ENCODE measurements around the gene ITK. TPM values are rescaled to one million over a fixed set of nuclear protein-coding genes. Genes with fewer than 3 reads are reported as not detected.

ITK gene
- total and polyA plus RNA-seq, 12 donors, result 0.09 to 4.7 (median 0.68) TPM; not detected in 1

- no peaks in the 10 kb centered on the region for H3K36me3 ChIP-seq
- DNase-seq, result no peak
- H3K27ac ChIP-seq, result no peak overlapping the region
- ATAC-seq, result no peak
- H3K4me3 ChIP-seq, result no peak overlapping the region
- intact Hi-C loops (cut with DNase I), result no loop called here
- H3K9me3 ChIP-seq, result no peaks in the 10 kb centered on the region
- TF ChIP-seq, protein P1, sequence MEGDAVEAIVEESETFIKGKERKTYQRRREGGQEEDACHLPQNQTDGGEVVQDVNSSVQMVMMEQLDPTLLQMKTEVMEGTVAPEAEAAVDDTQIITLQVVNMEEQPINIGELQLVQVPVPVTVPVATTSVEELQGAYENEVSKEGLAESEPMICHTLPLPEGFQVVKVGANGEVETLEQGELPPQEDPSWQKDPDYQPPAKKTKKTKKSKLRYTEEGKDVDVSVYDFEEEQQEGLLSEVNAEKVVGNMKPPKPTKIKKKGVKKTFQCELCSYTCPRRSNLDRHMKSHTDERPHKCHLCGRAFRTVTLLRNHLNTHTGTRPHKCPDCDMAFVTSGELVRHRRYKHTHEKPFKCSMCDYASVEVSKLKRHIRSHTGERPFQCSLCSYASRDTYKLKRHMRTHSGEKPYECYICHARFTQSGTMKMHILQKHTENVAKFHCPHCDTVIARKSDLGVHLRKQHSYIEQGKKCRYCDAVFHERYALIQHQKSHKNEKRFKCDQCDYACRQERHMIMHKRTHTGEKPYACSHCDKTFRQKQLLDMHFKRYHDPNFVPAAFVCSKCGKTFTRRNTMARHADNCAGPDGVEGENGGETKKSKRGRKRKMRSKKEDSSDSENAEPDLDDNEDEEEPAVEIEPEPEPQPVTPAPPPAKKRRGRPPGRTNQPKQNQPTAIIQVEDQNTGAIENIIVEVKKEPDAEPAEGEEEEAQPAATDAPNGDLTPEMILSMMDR (IDR thresholded peaks at IDR 0.05), result no peak
- H3K4me1 ChIP-seq, result peaks cover 0 to 5% (median 0%) of the 10 kb centered on the region in 9 donors
- 48 to 52% methylated on average over 5 of the region's 5 CpGs for WGBS, 2 donors
- H3K27me3 ChIP-seq, result peaks cover 0 to 39% (median 21%) of the 10 kb centered on the region in 7 donors
These were observed 17.8 kb downstream of the ITK start for GRCh38 chr5:157198277-157198986.

GRCh38 chr5:157201857-157202256, 21.2 kb downstream of the ITK start:
- Histone ChIP-seq H3K36me3 (no peaks in the 10 kb centered on the region), H3K4me3 (no peak overlapping the region), H3K9me3 (no peaks in the 10 kb centered on the region), H3K27me3 (peaks cover 0 to 32% (median 16%) of the 10 kb centered on the region in 7 donors), H3K27ac (no peak overlapping the region), H3K4me1 (peaks cover 0 to 5% (median 0%) of the 10 kb centered on the region in 9 donors)
- intact Hi-C loops (cut with DNase I), result no loop called here
- DNase-seq (no peak), ATAC-seq (no peak)
- TF ChIP-seq, protein P1 (IDR thresholded peaks at IDR 0.05), result no peak
- 78 to 85% methylated on average over 4 of the region's 4 CpGs for WGBS, 2 donors

- no peak for ATAC-seq
- H3K27me3 ChIP-seq, result peaks cover 0 to 21% (median 13%) of the 10 kb centered on the region in 7 donors
These were observed 22.8 kb downstream of the ITK start for GRCh38 chr5:157203417-157203816.

GRCh38 chr5:157204765-157205164, 24.1 kb downstream of the ITK start:
- H3K4me3 ChIP-seq, result no peak overlapping the region
- intact Hi-C loops (cut with DNase I), result no loop called here
- H3K4me1 ChIP-seq, result no peaks in the 10 kb centered on the region
- ATAC-seq, result no peak
- H3K9me3 ChIP-seq, result no peaks in the 10 kb centered on the region
- TF ChIP-seq, protein P1 (IDR thresholded peaks at IDR 0.05), result no peak
- no peak for DNase-seq
- H3K36me3 ChIP-seq, result no peaks in the 10 kb centered on the region
- H3K27ac ChIP-seq, result no peak overlapping the region
- WGBS, 2 donors, result 46 to 59% methylated on average over 4 of the region's 4 CpGs
- H3K27me3 ChIP-seq, result peaks cover 0 to 13% (median 8%) of the 10 kb centered on the region in 7 donors

More at GRCh38 chr5:157203417-157203816, 22.8 kb downstream of the ITK start:
- no peaks in the 10 kb centered on the region for H3K9me3 ChIP-seq
- DNase-seq, result no peak
- intact Hi-C loops (cut with DNase I), result no loop called here
- no peak overlapping the region for H3K4me3 ChIP-seq
- no peaks in the 10 kb centered on the region for H3K36me3 ChIP-seq
- peak overlapping the region in 1 of 10 donors; percentile 3 for H3K27ac ChIP-seq
- peaks cover 0 to 5% (median 0%) of the 10 kb centered on the region in 9 donors for H3K4me1 ChIP-seq
- 85 to 87% methylated on average over 4 of the region's 4 CpGs for WGBS, 2 donors
- TF ChIP-seq, protein P1 (IDR thresholded peaks at IDR 0.05), result no peak
